Measurements from ENCODE around the gene LGALS7.

- TF ChIP-seq POLR2A (IDR thresholded peaks at IDR 0.05) (no peak), EP300 (IDR thresholded peaks at IDR 0.05) (no peak)
These were observed 8.1 kb downstream of the LGALS7 start for GRCh38 chr19:38765214-38765613.
